GM21737 (cell line): ENCODE data around the gene PEF1.
"Not testable (repeated sequence)": the region's sequence is repeated elsewhere in the genome, so short reads cannot be mapped to it uniquely, and the experiment has no call there.

ENCODE experiments used
- ATAC-seq: cut with Tn5 transposase; IDR thresholded peaks from one replicate; pipeline ENCODE4 v1.9.1; 2021; ENCODE audit warnings: mild to moderate bottlenecking, moderate library complexity; ENCODE audit not compliant: unreplicated experiment

The PEF1 gene

GRCh38 chr1:31615939-31616338 is 28.7 kb downstream of the PEF1 start:
- no peak for ATAC-seq

- ATAC-seq: no peak
Observed at GRCh38 chr1:31615414-31615813, 29.3 kb downstream of the PEF1 start.

GRCh38 chr1:31614414-31615005 is 30.2 kb downstream of the PEF1 start:
- no peak for ATAC-seq

- ATAC-seq: no peak
Observed at GRCh38 chr1:31609514-31610118, 35.1 kb downstream of the PEF1 start.

- ATAC-seq: no peak
Observed at GRCh38 chr1:31607360-31607759, 37.3 kb downstream of the PEF1 start.

GRCh38 chr1:31605908-31606427 is 38.7 kb downstream of the PEF1 start:
- peak; percentile 94 for ATAC-seq

- ATAC-seq: no peak
Observed at GRCh38 chr1:31602081-31602480, 42.6 kb downstream of the PEF1 start.

GRCh38 chr1:31600641-31601040 is 44.0 kb downstream of the PEF1 start:
- no peak for ATAC-seq

GRCh38 chr1:31598980-31599379 is 45.7 kb downstream of the PEF1 start:
- ATAC-seq: no peak

- ATAC-seq: no peak
Observed at GRCh38 chr1:31596737-31597097, 48.0 kb downstream of the PEF1 start.

GRCh38 chr1:31595836-31596736 is 48.6 kb downstream of the PEF1 start:
- ATAC-seq: no peak

- peak; percentile 54 for ATAC-seq
Observed at GRCh38 chr1:31593770-31594632, 50.7 kb downstream of the PEF1 start.

GRCh38 chr1:31593136-31593665 is 51.5 kb downstream of the PEF1 start:
- ATAC-seq: no peak

- ATAC-seq: no peak
Observed at GRCh38 chr1:31592132-31592531, 52.5 kb downstream of the PEF1 start.

- no peak for ATAC-seq
Observed at GRCh38 chr1:31591425-31592093, 53.1 kb downstream of the PEF1 start.

GRCh38 chr1:31588751-31589515 is 55.7 kb downstream of the PEF1 start:
- ATAC-seq: no peak

GRCh38 chr1:31587720-31588423 is 56.8 kb downstream of the PEF1 start:
- no peak for ATAC-seq

GRCh38 chr1:31587328-31587699 is 57.4 kb downstream of the PEF1 start:
- ATAC-seq: not testable (repeated sequence)
